Mesothelial cell of epicardium (in vitro differentiated cells): ENCODE measurements around the gene CLEC2A. TPM values are rescaled to one million over a fixed set of nuclear protein-coding genes. Genes with fewer than 3 reads are reported as not detected.

Source experiments
- DNase-seq, 2 experiments: peaks; one replicate each; pipeline ENCODE4 v3.0.0; 2021; ENCODE audit warnings: low spot score in 2 of 2; ENCODE audit not compliant: unreplicated experiment in 2 of 2
- H3K27ac Mint-ChIP-seq: 2 replicates; pipeline ENCODE4 v1.8.0; 2021; ENCODE audit warnings: mixed read lengths
- H3K27me3 Mint-ChIP-seq: 2 replicates; pipeline ENCODE4 v1.8.0; 2021; ENCODE audit warnings: low read depth, mixed read lengths
- H3K36me3 Mint-ChIP-seq: 2 replicates; pipeline ENCODE4 v1.8.0; 2021; ENCODE audit warnings: mixed read lengths
- H3K4me1 Mint-ChIP-seq: 2 replicates; pipeline ENCODE4 v1.8.0; 2021; ENCODE audit warnings: mixed read lengths
- H3K4me3 Mint-ChIP-seq: 2 replicates; pipeline ENCODE4 v1.8.0; 2021; ENCODE audit warnings: mild to moderate bottlenecking, moderate library complexity, mixed read lengths
- H3K9me3 Mint-ChIP-seq: 2 replicates; pipeline ENCODE4 v1.8.0; 2021; ENCODE audit warnings: mixed read lengths
- CTCF ChIP-seq: fragments of 200-600 bp; sonication (generic); IDR thresholded peaks from one replicate; pipeline ENCODE4 v1.5.0; 2021; ENCODE audit warnings: antibody characterized with exemption; ENCODE audit not compliant: unreplicated experiment
- total RNA-seq: library from RNA; stranded (reverse); gene quantifications from 3 replicates; pipeline ENCODE4 v1.2.1, GENCODE V29; 2021

CLEC2A gene
- total RNA-seq, 1 donor from 2014 or later, result 0.29 TPM

DNA sequence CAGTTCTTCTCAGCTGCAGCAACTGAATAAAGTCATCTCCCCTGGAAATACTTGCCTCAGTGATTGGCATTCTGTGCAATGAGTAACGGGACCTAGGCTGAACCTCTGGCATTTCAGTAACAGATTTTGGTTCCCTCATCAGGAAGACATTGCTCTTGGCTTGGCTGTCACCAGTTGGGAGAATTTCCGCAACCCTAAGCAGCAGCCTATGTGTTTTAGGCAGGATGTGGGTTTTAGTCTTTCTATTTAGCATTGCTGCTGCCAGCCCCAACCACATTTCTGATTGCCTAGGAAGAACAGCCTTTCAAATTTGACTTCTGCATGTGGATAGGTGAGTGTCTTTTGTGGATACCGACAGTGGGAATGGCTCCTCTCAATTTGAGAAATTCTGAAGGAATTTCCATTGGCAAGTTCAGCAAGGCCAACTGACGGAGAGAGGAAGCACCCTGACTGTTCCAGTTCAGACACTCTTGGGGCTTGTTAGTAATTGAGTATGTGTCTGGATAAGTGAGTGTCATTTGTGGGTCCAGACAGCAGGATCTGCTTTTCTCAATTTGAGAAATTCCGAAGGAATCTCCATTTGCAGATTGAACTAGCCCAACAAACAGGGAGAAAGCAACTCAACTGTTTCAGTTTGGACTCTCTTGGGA lies 19.0 kb upstream of the CLEC2A start:
- no peak for DNase-seq
- Mint-ChIP-seq H3K27me3 (no peaks in the 10 kb centered on the region), H3K27ac (no peak overlapping the region), H3K4me1 (no peaks in the 10 kb centered on the region), H3K4me3 (no peak overlapping the region), H3K36me3 (no peaks in the 10 kb centered on the region), H3K9me3 (no peaks in the 10 kb centered on the region)
- TF ChIP-seq CTCF, result no peak

DNA sequence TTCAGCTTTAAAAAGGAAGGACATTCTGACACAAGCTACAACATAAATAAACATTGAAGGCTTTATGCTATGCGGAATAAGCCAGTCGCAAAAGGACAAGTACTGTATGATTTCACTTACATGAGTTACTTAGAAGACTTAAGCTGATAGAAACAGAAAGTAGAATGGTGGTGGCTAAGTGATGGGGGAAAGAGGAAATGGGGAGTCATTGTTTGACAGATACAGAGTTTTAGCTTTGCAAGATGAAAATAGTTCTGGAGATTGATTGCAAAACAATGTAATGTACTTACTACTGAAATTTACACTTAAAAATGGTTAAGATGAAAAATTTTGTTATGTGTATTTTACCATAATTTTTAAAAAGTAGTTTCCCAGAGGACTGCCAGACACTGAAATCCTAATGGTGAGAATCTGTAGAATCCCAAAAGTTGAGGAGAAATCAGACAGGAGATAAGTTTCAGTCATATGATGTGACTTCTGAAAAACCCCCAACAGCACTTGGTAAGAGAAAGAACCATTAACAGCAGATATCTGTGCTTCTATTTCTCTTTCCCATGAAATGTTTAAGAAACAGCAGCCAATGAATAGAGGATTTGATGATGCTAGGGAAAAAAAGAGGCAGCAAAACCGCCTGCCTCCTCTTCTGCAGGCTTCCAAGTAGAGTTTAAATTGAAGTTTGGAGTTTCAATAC lies 16.6 kb upstream of the CLEC2A start:
- no peak for DNase-seq
- Mint-ChIP-seq H3K27ac (no peak overlapping the region), H3K9me3 (no peaks in the 10 kb centered on the region), H3K36me3 (no peaks in the 10 kb centered on the region), H3K4me1 (no peaks in the 10 kb centered on the region), H3K4me3 (no peak overlapping the region), H3K27me3 (no peaks in the 10 kb centered on the region)
- TF ChIP-seq CTCF, result no peak

DNA sequence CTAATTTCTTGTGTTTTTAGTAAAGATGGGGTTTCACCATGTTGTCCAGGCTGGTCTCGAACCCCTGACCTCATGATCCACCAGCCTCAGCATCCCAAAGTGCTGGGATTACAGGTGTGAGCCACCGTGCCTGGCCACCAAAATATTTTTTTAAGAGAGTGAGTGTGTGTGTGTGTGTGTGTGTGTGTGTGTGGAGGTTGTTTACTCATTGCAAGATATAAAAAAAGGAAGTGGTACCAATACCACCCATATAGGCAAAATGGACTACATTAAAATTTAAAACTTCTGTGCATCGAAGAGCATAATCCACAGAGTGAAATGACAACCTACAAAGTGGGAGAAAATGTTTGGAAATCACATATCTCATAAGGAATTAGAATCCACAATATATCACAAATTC lies 15.5 kb upstream of the CLEC2A start:
- Mint-ChIP-seq H3K36me3 (no peaks in the 10 kb centered on the region), H3K4me3 (no peak overlapping the region), H3K4me1 (no peaks in the 10 kb centered on the region)

DNA sequence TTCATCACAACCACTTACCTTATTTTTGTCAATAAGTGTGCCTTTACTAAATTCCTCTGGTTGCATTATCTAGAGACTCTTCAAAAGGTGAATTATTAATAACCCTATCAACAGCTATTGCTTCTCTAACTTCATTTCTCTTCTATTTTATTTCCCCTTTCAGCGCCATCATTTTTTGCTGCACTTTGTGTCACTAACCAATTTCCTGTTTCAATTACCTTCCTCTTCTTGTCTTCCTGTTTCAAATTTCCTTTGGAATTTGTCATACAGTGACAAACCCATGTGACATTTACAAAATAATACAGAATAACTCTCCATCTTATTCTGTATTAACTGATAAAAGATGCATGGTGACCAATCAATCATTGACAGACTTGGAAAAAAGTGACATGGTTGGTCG lies 12.2 kb upstream of the CLEC2A start:
- Mint-ChIP-seq H3K4me1 (peaks cover under 1% of the 10 kb centered on the region), H3K36me3 (no peaks in the 10 kb centered on the region), H3K9me3 (no peaks in the 10 kb centered on the region), H3K27me3 (peaks cover 15% of the 10 kb centered on the region), H3K27ac (no peak overlapping the region), H3K4me3 (no peak overlapping the region)
- no peak for DNase-seq
- TF ChIP-seq CTCF, result no peak

More for the DNA sequence above, 15.5 kb upstream of the CLEC2A start:
- Mint-ChIP-seq H3K27me3 (peaks cover 9% of the 10 kb centered on the region), H3K27ac (no peak overlapping the region), H3K9me3 (no peaks in the 10 kb centered on the region)
- DNase-seq, result no peak
- no peak for TF ChIP-seq CTCF

DNA sequence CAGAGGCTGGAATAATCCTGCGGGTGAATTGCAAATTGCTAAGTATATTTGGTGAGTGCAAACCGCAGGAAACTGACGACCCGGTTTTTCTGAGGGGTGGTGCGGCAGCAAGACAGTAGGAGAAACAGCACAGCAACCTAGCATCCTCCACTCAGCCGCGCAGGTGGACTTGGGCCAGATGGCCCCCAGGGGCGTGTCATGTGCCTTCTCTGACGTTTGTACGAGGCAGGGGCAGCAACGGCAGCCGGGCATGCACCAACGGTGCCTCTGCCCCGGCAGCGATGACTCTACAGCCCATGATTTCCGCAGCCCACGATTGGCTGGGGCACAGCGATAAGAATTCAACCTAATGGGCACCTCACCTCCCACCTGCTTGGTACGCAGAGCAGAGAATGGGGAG lies 11.1 kb upstream of the CLEC2A start:
- Mint-ChIP-seq H3K4me3 (no peak overlapping the region), H3K9me3 (no peaks in the 10 kb centered on the region), H3K27ac (no peak overlapping the region), H3K27me3 (peaks cover 15% of the 10 kb centered on the region), H3K36me3 (no peaks in the 10 kb centered on the region), H3K4me1 (peaks cover 4% of the 10 kb centered on the region)
- TF ChIP-seq CTCF, result no peak
- DNase-seq, result no peak
